Measurements from ENCODE around the gene CKB. TPM values are rescaled to one million over a fixed set of nuclear protein-coding genes. Genes with fewer than 3 reads are reported as not detected.
"Not testable (repeated sequence)": the region's sequence is repeated elsewhere in the genome, so short reads cannot be mapped to it uniquely, and the experiment has no call there.

Gene CKB
- total and polyA plus RNA-seq, 3 donors from 2014 or later = 504 to 1,322 (median 1,148) TPM

DNA sequence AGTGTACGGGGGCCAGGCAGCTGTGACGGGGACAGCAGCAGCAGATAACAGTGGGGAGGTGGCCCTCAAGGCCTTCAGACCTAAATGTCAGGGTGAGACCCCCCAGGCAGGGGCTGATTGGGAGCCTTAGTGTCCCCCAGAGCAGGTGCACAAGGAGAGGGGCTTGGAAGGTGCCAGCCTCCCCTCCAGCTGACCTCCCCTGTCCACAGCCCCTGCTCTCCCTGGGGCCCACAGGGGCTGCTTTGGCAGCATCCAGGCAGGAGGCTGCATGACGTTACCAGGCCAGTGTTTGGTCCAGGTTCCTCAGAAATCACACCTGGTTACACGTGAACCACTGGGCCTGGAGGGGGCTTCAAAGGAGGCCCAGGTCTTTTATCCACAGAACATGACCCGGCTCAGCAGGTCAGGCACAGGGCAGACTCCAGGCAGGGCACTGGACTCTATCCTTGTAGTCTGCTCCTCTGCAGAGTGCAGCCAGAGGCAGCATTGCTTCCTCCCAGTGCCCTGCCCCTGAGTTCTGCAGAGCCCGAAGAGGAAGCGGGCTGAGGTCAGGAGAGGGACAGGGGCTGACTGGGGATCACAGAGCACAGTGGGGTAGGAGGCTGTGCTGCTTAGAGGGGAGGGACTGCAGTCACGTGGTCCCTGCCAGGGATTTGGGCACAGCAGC, 3.8 kb upstream of the CKB start:
- TF ChIP-seq CTCF (IDR thresholded peaks at IDR 0.05) (no peak), POLR2A (IDR thresholded peaks at IDR 0.05) (no peak)
- no peak for DNase-seq
- Histone ChIP-seq H3K9me3 (no peaks in the 10 kb centered on the region), H3K27ac (peak overlapping the region in 1 of 2 donors; percentile 59), H3K4me1 (peaks cover 55% of the 10 kb centered on the region), H3K4me3 (no peak overlapping the region), H3K36me3 (ENCODE audit: low read depth, missing control alignments) (no peaks in the 10 kb centered on the region), H3K27me3 (no peaks in the 10 kb centered on the region)
- 57 to 75% methylated on average over 7 to 8 of the region's 8 CpGs for WGBS, 2 donors
- intact Hi-C loops (cut with DNase I; ENCODE audit: low total_unique reads) = no loop called here

- H3K4me3 ChIP-seq; DNase-seq; intact Hi-C loops (cut with DNase I; ENCODE audit: low total_unique reads); H3K9me3 ChIP-seq; H3K27me3 ChIP-seq; H3K36me3 ChIP-seq (ENCODE audit: low read depth, missing control alignments): not testable (repeated sequence)
- peaks cover 56% of the 10 kb centered on the region for H3K4me1 ChIP-seq
- 58 to 67% methylated on average over 12 to 17 of the region's 17 CpGs for WGBS, 2 donors
- H3K27ac ChIP-seq = peak overlapping the region in 1 of 2 donors; percentile 59
Observed at GRCh38 chr14:103525430-103526246, 3.0 kb upstream of the CKB start.

DNA sequence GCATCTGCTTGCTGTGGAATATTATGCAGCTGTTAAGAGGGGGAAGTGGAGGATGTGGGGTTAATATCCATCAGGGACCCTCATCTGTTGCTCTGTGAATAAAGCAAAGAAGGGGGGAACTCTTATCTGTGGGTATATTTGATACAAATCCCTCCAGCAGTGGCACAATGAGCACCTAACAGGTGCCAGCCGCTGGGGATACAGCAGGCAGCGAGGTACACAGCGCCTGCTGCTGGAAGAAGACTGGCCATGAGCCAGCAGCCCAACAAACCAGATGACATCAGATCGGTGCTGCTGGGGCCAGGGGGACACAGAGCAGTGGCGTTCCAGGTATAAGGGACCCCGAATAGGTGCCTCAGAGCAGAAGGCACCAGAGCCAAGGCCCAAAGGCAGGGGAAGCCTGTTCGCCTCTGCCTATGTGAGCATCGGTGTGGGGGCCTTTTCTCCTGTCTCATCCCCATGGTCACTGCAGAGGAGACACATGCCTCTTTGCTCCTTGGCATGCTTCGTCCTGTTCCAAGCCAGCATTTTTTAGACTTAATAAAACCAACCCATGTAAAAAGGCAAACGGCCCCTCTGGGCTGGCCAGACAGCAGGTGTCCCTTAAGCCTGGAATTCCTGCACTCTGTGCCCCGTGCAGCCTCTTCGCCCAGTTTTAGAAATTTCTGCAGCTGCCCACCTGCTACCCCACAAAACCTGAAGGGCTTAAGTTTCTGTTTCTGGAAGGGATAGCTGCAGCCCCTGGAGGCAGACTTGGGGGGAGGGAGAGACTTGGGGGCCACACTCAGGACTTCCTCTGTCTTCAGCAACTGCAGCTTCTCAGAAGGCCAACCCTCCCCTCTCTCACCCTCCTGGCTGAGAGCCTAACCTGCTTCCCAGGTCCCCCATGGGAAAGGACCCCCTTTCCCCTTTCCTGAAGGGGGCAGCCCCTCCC, 1.6 kb upstream of the CKB start:
- Histone ChIP-seq H3K9me3 (no peaks in the 10 kb centered on the region), H3K27ac (no peak overlapping the region)
- 51 to 76% methylated on average over 5 to 12 of the region's 12 CpGs for WGBS, 2 donors

GRCh38 chr14:103523575-103523954, 935 bp upstream of the CKB start:
- Histone ChIP-seq H3K36me3 (ENCODE audit: low read depth, missing control alignments) (no peaks in the 10 kb centered on the region), H3K4me1 (peaks cover 69% of the 10 kb centered on the region), H3K9me3 (no peaks in the 10 kb centered on the region), H3K27me3 (no peaks in the 10 kb centered on the region), H3K27ac (no peak overlapping the region), H3K4me3 (no peak overlapping the region)
- intact Hi-C loops (cut with DNase I; ENCODE audit: low total_unique reads) = no loop called here
- TF ChIP-seq CTCF (IDR thresholded peaks at IDR 0.05) (no peak), POLR2A (IDR thresholded peaks at IDR 0.05) (no peak)
- 13 to 23% methylated on average over 8 to 10 of the region's 10 CpGs for WGBS, 2 donors
- DNase-seq = no peak

More for the DNA sequence above, 1.6 kb upstream of the CKB start:
- no peak overlapping the region for H3K4me3 ChIP-seq
- TF ChIP-seq CTCF (IDR thresholded peaks at IDR 0.05) (no peak), POLR2A (IDR thresholded peaks at IDR 0.05) (no peak)
- no peaks in the 10 kb centered on the region for H3K27me3 ChIP-seq
- no peak for DNase-seq
- intact Hi-C loops (cut with DNase I; ENCODE audit: low total_unique reads) = no loop called here
- H3K36me3 ChIP-seq (ENCODE audit: low read depth, missing control alignments) = no peaks in the 10 kb centered on the region
- H3K4me1 ChIP-seq = peaks cover 62% of the 10 kb centered on the region
